Caco-2 (cell line): ENCODE data around the gene LRRC3B. TPM values are rescaled to one million over a fixed set of nuclear protein-coding genes. Genes with fewer than 3 reads are reported as not detected.

Source experiments
- Bru-seq: library from RNA; stranded (reverse); fragments of 400-500 nt; gene quantifications from one replicate; lab custom pipeline; 2021; lab: Mats Ljungman, UMichigan
- BruChase-seq, 2 experiments: library from RNA; stranded (reverse); fragments of 400-500 nt; gene quantifications; one replicate each; lab custom pipeline; 2021; lab: Mats Ljungman, UMichigan
- BruUV-seq: library from RNA; stranded (reverse); fragments of 400-500 nt; replicated peaks from 2 replicates; lab custom pipeline; 2021; lab: Mats Ljungman, UMichigan
- CTCF ChIA-PET: fragments of 300-600 bp; sonication (Branson Sonifier 250); formaldehyde crosslinking; loops from one replicate; lab custom pipeline; 2022; ENCODE audit warnings: antibody characterized with exemption; lab: Charles Lee
- POLR2A ChIA-PET: fragments of 300-600 bp; sonication (Branson Sonifier 250); formaldehyde crosslinking; loops from one replicate; lab custom pipeline; 2022; ENCODE audit warnings: antibody characterized with exemption; lab: Charles Lee
- DNase-seq, 2 experiments: peaks; one replicate each; pipeline versions ENCODE4 v3.0.0 to v3.0.0-alpha.2; 2020 to 2022
- H3K27me3 ChIP-seq: replicated peaks from 2 replicates; pipeline ENCODE4 v1.6.0; 2011; ENCODE audit warnings: low read length; ENCODE audit not compliant: control insufficient read depth, insufficient read depth
- H3K36me3 ChIP-seq: 2 replicates; pipeline ENCODE4 v1.5.1; 2011; ENCODE audit warnings: low read length; ENCODE audit not compliant: control insufficient read depth, insufficient read depth
- H3K4me1 ChIP-seq: fragments of 250-450 bp; sonication (Bioruptor Pico); 2 replicates; pipeline ENCODE4 v1.5.1; 2020; ENCODE audit warnings: mild to moderate bottlenecking
- H3K4me3 ChIP-seq: 2 replicates; pipeline ENCODE4 v1.5.1; 2011; ENCODE audit warnings: low read depth, mild to moderate bottlenecking, control low read depth, low read length
- H3K9me3 ChIP-seq: fragments of 250-450 bp; sonication (Bioruptor Pico); 2 replicates; pipeline ENCODE4 v1.5.1; 2020; ENCODE audit warnings: mild to moderate bottlenecking, moderate library complexity
- H3K27ac Mint-ChIP-seq: one replicate; pipeline ENCODE4 v1.8.0; 2022; ENCODE audit warnings: mixed read lengths; ENCODE audit not compliant: unreplicated experiment
- H3K27me3 Mint-ChIP-seq: one replicate; pipeline ENCODE4 v1.8.0; 2022; ENCODE audit warnings: mixed read lengths; ENCODE audit not compliant: insufficient read depth, unreplicated experiment
- H3K36me3 Mint-ChIP-seq: one replicate; pipeline ENCODE4 v1.8.0; 2022; ENCODE audit warnings: mild to moderate bottlenecking, mixed read lengths; ENCODE audit not compliant: insufficient read depth, unreplicated experiment
- H3K4me1 Mint-ChIP-seq: one replicate; pipeline ENCODE4 v1.8.0; 2022; ENCODE audit warnings: low read depth, mixed read lengths; ENCODE audit not compliant: unreplicated experiment
- H3K4me3 Mint-ChIP-seq: one replicate; pipeline ENCODE4 v1.8.0; 2022; ENCODE audit warnings: mild to moderate bottlenecking, moderate library complexity, mixed read lengths; ENCODE audit not compliant: unreplicated experiment
- H3K9me3 Mint-ChIP-seq: one replicate; pipeline ENCODE4 v1.8.0; 2022; ENCODE audit warnings: mixed read lengths; ENCODE audit not compliant: unreplicated experiment
- CTCF ChIP-seq, 2 experiments: fragments of 200-600 bp in 1 of 2; IDR thresholded peaks; 1 replicate in 1 of 2; 2 replicates in 1 of 2; pipeline versions ENCODE4 v1.5.1 to v1.8.0; 2011 to 2022; ENCODE audit warnings: antibody characterized with exemption in 1 of 2, control low read depth in 1 of 2, inconsistent platforms in 1 of 2, low read depth in 1 of 2, low read length in 1 of 2, mild to moderate bottlenecking in 1 of 2, moderate library complexity in 1 of 2; ENCODE audit not compliant: insufficient read depth in 1 of 2, severe bottlenecking in 1 of 2, unreplicated experiment in 1 of 2
- intact Hi-C: fragments of 100-400 bp; cut with micrococcal nuclease; formaldehyde crosslinking; loops from one replicate; pipeline ENCODE4 v1.10.0; 2022; ENCODE audit not compliant: unreplicated experiment
- long read RNA-seq: library from polyadenylated mRNA; stranded (forward); transcript quantifications from one replicate; pipeline ENCODE4 v2.0.0, GENCODE V29; 2022
- total RNA-seq: library from RNA; stranded (reverse); gene quantifications from 2 replicates; pipeline ENCODE4 v1.2.3, GENCODE V29; 2022

LRRC3B gene, protein sequence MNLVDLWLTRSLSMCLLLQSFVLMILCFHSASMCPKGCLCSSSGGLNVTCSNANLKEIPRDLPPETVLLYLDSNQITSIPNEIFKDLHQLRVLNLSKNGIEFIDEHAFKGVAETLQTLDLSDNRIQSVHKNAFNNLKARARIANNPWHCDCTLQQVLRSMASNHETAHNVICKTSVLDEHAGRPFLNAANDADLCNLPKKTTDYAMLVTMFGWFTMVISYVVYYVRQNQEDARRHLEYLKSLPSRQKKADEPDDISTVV
- total RNA-seq (not detected in 2 replicates), Bru-seq, nascent RNA (not detected), BruChase-seq, experiment 1, labeled RNA remaining after a 2-hour chase (not detected), BruChase-seq, experiment 2, labeled RNA remaining after a 6-hour chase (not detected)
- long read RNA-seq = 0 reads

DNA sequence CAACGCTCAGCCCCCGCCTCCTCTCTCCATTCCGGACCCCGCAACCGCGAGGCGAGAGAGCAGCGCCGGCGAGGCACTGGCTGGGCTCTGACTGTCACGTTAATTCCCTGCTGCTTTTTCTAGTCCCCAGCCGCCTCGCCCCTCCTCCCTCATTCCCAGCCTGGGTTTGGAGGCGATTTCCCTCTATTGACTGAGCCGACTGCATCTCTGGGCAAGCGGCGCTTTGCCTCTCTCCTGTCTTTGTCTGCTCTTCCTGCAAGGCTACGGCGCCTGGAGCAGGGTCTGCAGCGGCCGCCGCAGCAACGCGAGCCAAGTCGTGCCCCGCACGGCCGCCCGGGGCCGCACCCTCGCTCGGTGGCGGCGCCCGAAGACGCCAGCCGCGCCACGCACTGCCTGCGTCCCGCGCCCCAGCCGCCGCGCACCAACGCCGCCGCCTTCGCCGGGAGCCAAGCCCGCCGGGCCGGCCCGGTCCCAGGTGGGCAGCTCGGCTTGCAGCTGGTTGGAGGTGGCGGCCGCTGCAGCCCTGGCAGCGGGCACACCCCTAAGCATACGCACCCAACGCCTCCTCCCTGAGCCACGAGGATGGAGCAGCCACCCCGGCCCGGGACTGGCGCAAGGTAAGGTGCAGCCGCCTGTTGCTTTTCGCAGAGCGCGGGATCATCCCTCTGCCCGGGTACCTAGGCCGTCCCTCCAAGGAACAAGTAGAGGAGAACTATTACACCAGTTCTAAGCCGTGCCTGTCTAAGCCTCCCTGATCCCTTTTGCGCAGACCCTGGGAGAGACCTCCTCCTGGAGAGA lies at the start of gene LRRC3B:
LRRC3B (plus strand) TSS at position 152 of the 798 bp plus-strand sequence. CDS start 86,901 bp downstream, outside the sequence.
- H3K36me3 Mint-ChIP-seq = no peaks in the 10 kb centered on the region
- H3K27ac Mint-ChIP-seq = no peak within 1 kb of the TSS
- no peaks in the 10 kb centered on the region for H3K9me3 ChIP-seq
- no peak for TF ChIP-seq CTCF (IDR thresholded peaks at IDR 0.05; ENCODE audit: insufficient read depth in 1 of 2, low read depth in 1 of 2, low read length in 1 of 2, severe bottlenecking in 1 of 2, unreplicated experiment in 1 of 2)
- H3K4me3 Mint-ChIP-seq = no peak within 1 kb of the TSS
- intact Hi-C loops = no loop called here
- ChIA-PET POLR2A (no interaction called here), CTCF (no interaction called here)
- no peaks in the 10 kb centered on the region for H3K27me3 ChIP-seq
- no peaks in the 10 kb centered on the region for H3K4me1 Mint-ChIP-seq
- no peaks in the 10 kb centered on the region for H3K9me3 Mint-ChIP-seq
- no peaks in the 10 kb centered on the region for H3K36me3 ChIP-seq
- no TSS peak for BruUV-seq
- H3K4me1 ChIP-seq = no peaks in the 10 kb centered on the region
- H3K27me3 Mint-ChIP-seq = peaks cover 8% of the 10 kb centered on the region
- no peak within 1 kb of the TSS for H3K4me3 ChIP-seq
- no peak for DNase-seq

DNA sequence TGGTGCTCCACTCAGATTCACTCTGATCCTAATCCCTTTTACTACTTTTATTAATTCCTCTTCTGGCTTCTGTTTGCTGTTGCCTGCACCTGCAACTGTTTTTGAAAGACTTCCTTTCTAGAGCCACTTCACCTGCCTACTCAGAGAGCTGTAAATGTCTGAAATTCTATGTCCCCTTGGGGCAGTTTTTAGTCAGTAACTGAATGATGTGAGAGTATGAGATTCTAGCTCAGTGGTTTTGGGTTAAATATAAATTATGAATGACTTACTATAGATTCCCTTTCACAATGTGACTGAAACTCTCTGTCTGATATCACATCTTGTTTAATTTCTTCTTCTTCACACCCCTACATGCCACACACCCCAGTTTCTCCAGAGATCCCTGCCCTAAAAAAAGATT lies 47.8 kb upstream of the LRRC3B start:
- no peaks in the 10 kb centered on the region for H3K36me3 ChIP-seq
- H3K4me1 ChIP-seq = no peaks in the 10 kb centered on the region
- DNase-seq = no peak
- no peak for TF ChIP-seq CTCF (IDR thresholded peaks at IDR 0.05; ENCODE audit: insufficient read depth in 1 of 2, low read depth in 1 of 2, low read length in 1 of 2, severe bottlenecking in 1 of 2, unreplicated experiment in 1 of 2)
- H3K4me3 ChIP-seq = no peak overlapping the region
- ChIA-PET CTCF (no interaction called here), POLR2A (no interaction called here)
- Mint-ChIP-seq H3K36me3 (no peaks in the 10 kb centered on the region), H3K4me1 (no peaks in the 10 kb centered on the region), H3K27me3 (no peaks in the 10 kb centered on the region), H3K27ac (no peak overlapping the region), H3K9me3 (no peaks in the 10 kb centered on the region), H3K4me3 (no peak overlapping the region)
- no peaks in the 10 kb centered on the region for H3K9me3 ChIP-seq
- intact Hi-C loops = no loop called here
- no TSS peak for BruUV-seq
- no peaks in the 10 kb centered on the region for H3K27me3 ChIP-seq

DNA sequence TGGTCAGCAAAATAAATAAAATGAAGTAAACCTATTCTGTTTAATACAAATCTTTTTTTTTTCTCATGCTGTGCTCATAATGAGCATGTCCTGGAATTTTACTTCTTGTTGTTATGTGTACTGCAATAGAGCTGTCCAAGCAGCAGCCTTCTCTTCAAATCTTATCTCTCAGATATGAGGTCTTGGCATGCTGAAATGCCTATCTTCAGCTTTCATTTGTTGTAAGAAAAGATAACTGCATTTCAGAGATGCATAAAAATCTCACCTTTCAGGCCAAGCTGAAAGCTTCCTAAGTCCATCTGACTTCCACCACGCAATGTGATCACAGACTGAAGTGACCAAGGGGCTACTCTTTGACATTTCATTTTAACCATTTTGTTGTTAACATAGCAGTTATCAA lies 43.5 kb upstream of the LRRC3B start:
- H3K36me3 Mint-ChIP-seq = no peaks in the 10 kb centered on the region
- no peaks in the 10 kb centered on the region for H3K4me1 ChIP-seq
- no peaks in the 10 kb centered on the region for H3K27me3 ChIP-seq
- no peak for TF ChIP-seq CTCF (IDR thresholded peaks at IDR 0.05; ENCODE audit: insufficient read depth in 1 of 2, low read depth in 1 of 2, low read length in 1 of 2, severe bottlenecking in 1 of 2, unreplicated experiment in 1 of 2)
- no peaks in the 10 kb centered on the region for H3K36me3 ChIP-seq
- intact Hi-C loops = no loop called here
- no peak overlapping the region for H3K27ac Mint-ChIP-seq
- no peaks in the 10 kb centered on the region for H3K9me3 Mint-ChIP-seq
- H3K4me3 ChIP-seq = no peak overlapping the region
- H3K27me3 Mint-ChIP-seq = no peaks in the 10 kb centered on the region
- POLR2A ChIA-PET = no interaction called here
- DNase-seq = no peak
- H3K4me1 Mint-ChIP-seq = no peaks in the 10 kb centered on the region
- H3K4me3 Mint-ChIP-seq = no peak overlapping the region
- BruUV-seq = no TSS peak
- CTCF ChIA-PET = no interaction called here
- H3K9me3 ChIP-seq = no peaks in the 10 kb centered on the region
